HG03135 (cell line): Measurements from ENCODE around the gene HLF.
"Not testable (repeated sequence)": the region's sequence is repeated elsewhere in the genome, so short reads cannot be mapped to it uniquely, and the experiment has no call there.

Source experiments
- ATAC-seq: cut with Tn5 transposase; IDR thresholded peaks from one replicate; pipeline ENCODE4 v1.9.1; 2021; ENCODE audit warnings: mild to moderate bottlenecking, moderate library complexity; ENCODE audit not compliant: unreplicated experiment

Gene HLF

DNA sequence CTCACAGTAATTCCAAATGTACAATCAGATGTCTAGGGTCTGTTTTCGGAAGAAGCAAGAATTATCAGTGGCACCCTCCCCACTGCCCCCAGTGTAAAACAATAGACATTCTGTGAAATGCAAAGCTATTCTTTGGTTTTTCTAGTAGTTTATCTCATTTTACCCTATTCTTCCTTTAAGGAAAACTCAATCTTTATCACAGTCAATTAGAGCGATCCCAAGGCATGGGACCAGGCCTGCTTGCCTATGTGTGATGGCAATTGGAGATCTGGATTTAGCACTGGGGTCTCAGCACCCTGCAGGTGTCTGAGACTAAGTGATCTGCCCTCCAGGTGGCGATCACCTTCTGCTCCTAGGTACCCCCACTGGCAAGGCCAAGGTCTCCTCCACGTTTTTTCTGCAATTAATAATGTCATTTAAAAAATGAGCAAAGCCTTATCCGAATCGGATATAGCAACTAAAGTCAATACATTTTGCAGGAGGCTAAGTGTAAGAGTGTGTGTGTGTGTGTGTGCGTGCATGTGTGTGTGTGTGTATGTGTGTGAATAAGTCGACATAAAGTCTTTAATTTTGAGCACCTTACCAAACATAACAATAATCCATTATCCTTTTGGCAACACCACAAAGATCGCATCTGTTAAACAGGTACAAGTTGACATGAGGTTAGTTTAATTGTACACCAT lies 59.7 kb downstream of the HLF start:
- ATAC-seq, result no peak

DNA sequence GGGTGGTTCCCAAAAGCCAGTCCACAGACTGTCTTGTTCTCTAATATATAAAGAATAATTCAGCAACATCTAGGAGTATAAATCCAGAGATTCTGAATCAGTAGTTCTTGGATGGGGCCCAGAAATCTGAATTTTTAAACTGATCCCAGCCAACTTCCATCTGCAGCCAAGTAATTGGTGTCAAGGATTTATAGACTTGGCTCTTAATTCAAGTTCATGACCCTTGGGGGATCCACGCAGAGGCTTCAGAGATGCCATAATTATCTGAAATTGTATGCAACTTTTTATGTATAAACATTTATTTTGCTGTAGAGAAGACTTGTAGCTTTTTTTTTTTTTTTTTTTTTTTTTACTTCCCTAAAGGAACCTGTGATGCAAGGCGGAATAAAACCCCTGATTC lies 60.6 kb downstream of the HLF start:
- no peak for ATAC-seq

DNA sequence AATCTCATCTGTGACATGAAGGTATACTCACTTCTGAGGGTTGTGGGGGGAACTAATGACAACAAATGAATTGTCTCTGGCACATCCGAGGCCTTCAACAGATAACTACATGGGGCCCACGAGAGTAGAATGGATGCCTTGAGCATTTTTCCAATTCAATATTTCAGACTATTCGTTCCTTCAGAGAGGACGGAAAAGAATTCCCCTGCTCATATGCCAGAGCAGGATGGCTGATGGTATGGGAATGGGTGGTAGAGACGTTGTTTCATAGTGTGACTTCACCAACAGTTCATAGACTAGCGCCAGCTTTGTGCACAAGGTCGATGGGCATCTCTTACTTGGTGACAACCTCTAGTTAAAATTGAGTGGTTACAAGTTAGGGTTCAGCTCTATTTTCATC lies 61.3 kb downstream of the HLF start:
- ATAC-seq, result no peak

DNA sequence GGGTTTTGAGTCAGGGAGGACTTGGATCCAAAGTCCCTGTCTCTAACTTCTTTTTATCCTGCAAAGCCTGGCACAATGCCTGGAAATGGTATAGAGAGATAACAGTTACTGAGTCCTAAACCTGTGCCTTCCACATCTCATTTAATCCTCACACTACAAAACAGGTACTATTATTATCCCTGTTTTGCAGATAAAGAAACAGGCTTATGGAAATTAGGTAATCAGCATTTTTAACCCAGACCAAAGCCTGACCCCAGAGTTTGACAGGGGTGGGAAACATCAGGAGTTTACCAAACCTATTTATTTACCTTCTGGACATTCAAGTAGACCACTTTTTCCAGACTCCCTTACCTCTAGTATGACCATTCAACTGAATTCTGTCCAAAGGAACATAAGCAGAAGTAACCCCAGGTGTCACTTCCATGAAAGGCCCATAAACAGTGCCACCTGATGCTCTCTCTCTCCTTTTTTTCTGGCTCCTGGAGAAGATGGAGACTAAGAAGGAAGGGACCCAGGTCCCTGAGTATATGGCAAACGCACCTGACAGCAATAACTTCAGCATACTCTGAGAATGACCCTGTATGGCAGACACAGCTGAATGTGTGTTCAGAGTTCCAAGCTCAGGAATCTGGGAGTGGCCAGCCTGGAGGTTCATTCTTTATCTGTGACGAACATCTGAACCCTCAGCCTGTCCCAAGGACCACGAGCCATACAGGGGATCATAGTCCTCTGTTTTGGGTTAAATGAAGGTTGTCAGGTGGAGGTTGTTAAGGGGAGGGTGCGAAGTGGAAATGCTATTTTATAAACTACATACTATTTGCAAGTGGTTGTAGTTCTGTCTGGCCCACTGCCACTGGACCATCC lies 62.7 kb downstream of the HLF start:
- ATAC-seq, result no peak

DNA sequence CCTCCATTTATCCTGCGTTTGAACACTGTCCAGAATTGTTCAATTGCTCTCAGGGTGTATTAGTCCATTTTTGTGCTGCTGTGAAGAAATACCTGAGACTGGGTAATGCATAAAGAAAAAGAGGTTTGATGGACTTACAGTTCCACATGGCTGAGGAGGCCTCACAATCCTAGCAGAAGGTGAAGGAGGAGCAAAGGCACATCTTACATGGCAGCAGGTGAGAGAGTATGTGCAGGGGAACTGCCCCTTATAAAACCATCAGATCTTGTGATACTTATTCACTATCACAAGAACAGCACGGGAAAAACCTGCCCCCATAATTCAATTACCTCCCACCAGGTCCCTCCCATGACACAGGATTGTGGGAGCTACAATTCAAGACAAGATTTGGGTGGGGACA lies 63.8 kb downstream of the HLF start:
- not testable (repeated sequence) for ATAC-seq

DNA sequence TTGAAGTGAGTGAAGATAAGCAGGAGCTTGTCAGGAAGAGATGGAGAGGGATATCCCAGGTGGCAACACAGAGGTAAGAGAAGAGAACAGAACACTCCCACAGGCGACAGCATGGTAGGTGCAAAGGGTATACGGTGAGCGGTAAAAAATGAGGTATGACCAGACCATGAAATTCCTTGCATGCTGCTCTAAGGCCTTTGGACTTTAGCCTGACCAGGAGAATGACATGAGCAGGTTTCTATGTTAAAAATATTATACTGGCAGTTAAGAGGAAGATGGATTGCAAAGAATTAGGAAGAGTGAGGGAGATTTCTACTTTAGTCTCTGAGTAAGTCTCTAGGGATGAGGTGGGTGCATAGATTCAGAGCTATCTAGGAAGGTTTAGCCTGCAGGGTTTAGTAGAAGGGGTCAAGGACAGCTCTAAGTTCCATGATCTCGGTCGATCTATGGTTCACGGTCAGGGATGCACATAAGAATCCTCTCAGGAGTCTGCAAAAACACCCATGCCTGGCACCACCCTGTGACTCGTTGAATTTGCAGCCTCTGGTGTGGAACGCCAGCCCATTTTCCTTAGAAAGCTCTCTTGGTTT lies 65.7 kb downstream of the HLF start:
- ATAC-seq, result no peak

DNA sequence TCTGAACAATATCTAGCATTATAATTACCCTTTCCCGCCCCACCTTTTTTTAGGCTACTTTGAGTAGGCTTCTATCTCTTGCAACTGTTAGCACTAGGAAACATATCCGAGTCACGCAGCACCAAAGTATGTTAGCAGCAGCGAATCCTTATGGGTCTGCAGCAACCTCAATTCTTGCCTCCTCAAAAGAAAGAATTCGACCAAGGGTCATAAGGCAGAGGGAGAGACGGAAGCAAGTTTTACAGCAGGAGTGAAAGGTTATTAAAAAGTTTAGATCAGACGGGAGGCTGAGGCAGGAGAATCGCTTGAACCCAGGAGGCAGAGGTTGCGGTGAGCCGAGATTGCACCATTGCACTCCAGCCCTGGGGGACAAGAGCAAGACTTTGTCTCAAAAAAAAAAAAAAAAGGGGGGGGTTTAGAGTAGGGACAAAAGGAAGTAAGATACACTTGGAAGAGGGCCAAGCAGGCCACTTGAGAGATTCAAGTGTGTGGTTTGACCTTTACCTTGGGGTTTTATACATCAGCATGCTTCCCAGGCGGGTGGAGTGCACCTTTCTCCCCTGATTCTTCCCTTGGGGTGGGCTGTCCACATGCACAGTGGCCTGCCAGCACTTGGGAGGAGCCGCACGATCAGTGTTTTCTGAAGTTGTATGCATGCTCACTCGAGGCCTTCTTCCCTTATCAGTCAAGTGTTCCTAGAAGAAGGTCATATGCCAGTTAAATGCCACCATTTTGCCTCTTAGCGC lies 67.7 kb downstream of the HLF start:
- ATAC-seq, result no peak

DNA sequence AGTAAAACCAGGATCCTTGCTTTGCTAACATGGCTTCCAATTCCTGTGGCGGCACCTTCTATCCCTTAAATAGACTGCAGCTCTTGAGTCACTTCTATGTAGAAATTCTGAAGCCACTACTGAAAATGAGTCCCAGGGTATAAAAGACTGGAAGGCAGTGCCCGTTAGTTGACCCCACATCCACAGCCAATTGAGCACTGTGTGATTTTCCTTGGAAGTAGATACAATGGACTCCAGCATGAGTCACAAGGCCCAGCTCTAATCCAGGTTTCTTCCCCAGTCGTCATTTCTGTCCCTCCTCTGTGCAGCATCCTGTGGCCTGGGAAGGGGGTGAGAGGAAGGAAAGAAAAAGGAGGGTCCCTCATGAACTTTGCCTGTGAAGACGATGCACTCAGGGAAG lies 69.5 kb downstream of the HLF start:
- ATAC-seq, result no peak

DNA sequence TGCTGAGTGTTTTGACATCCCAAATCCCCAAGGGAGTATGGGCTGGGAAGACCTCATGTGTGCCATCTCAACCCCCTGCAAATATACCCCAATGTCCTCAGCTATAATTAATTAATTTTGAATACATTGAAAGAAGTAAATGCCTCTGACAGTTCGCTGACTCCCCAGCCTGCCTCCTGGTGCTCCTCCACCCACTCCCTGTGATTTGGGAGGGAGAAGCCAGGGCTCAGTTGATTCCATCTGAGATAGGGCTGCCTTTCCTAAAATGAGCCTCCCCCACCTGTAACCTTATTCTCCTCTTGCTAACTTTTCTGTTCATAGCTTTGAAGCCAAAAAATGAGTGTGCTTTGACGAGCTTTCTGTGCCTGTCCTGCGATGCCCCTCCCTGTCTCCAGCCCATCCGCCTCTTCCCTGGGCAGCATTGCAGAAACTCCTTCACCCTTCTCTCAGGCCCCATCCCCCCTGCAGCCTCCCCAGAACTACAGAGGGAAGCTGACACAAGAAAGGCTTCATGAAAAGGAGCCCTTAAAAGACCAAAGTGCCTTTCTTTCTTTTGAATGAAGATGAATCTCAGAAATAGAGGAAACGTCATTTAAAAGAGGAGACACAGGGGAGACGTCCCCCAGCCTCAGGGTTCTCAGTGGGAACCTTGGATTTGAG lies 70.3 kb downstream of the HLF start:
- ATAC-seq, result no peak

DNA sequence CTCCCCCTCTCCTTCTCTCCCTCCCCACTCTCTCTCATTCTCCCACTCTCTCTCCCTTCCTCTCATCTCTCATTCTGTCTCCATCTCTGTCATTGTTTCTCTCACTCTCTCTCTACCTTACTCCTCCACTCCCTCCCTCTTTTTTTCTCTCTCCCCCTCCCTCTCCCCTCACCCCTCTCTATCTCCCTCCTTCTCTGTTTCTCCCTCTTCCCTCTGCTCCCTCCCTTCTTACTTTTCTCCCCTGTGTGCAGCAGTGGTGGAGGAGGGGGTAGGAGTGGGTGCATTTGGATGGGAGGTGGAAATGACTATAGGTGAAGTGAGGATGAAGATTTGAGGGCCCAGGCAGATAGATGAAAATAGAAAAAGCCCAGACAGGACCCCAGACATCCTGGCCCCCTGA lies 70.9 kb downstream of the HLF start:
- ATAC-seq, result no peak

DNA sequence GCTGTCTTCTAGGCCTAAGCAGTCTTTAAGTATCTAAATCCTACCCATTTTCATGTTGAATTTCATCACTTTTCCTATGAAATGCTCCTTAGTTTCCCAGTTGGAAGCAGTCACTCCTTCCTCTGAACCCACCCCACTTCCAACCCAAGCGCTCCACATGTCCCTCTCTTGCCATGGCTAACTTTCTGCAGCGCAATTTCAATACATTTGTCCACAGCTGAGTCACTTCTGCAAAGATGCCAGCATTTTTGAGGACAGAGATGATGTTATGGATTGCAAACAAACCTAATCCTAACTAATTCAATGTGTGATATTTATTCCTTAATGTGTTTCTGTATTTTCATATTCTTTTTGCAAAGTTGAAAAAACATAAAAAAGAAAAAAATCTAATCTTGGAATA lies 71.7 kb downstream of the HLF start:
- no peak for ATAC-seq

DNA sequence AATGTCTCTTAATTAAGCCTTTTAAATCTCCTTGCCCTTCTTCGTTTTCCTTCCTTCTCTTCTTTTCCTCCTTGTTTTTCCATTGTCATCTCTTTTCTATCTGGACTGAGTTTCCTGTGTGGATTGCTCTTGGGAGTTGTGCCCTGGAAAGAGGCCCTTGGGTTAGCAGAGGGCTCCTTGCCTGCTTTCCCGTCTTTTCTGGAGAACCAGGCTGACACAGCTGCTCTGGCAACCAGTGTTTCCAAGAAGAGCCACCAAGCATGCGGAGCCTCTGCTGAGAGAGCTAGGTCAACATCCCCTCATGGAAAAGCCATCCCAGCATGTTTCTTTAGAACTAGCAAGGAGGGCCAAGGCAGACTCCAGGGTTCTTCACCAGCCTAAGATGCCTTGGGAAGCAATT lies 75.4 kb downstream of the HLF start:
- no peak for ATAC-seq

DNA sequence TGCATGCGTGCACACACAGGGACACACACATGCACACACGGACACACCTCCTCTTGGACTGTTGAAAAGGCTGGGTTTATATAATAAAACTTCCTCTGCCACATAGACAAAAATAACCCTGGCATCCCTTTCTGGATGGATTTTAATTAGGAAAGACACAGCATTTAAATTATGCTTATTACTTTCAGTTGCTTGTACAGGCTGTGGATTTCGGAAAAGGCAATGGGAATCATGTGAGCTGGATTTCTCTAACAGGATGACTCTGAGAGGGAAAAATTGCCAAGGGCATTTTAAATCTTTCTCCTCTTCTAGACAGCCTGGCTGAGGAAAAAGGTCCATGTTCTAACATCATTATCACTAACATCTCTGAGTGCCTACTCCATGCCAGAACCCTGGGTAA lies 75.9 kb downstream of the HLF start:
- ATAC-seq, result no peak

DNA sequence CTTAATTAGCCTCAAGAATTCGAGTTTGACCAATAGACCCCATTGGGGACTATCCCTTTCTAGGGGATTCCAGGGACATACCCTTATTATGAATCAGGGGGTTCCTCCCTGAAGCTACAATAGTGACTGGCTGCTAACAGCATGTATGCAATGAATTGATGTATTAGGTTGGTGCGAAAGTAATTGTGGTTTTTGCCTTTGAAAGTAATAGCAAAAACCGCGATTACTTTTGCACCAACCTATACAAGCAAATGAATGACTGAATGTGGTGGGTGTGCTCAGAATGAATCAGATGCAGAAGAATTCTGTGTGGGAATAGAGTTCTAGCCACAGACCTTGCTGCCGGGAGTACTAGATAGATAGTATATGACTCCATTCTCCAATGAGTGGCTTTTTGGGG lies 76.7 kb downstream of the HLF start:
- no peak for ATAC-seq

DNA sequence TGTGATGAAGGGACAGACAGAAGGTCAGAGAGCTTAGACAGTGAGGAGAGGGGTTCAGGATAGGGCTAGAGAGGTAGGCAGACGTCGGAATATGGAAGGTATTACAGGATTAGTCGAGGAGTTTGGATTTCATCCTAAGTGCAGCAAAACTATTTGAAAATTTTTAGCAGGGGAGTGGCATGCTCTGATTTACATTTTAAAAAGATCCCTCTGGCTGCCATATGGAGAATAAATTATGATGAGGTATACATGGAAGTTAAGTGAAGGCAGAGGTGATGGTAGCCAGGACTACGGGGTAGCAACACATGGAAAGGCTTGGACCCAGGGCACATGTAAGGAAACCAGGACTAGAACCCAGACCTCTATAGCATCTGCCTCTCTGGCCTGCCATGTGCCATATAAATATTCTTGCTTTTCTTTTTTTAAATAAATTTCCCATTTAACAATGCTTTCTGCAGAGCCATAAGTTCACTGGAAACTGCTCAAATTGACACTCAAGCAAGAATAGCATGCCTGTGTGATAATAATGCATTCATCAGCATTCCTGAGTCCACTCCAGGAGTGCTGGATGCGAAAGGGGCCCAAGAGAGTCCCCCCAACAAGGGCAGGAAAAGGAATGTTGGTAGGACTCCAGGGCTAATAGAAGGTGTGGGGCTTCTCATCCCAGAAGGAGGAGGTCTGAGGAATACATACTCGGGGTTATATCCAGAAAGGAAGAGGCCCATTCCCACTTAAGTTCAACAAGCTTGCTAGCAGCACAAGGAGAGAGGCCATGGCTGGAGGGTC lies 78.2 kb downstream of the HLF start:
- no peak for ATAC-seq

DNA sequence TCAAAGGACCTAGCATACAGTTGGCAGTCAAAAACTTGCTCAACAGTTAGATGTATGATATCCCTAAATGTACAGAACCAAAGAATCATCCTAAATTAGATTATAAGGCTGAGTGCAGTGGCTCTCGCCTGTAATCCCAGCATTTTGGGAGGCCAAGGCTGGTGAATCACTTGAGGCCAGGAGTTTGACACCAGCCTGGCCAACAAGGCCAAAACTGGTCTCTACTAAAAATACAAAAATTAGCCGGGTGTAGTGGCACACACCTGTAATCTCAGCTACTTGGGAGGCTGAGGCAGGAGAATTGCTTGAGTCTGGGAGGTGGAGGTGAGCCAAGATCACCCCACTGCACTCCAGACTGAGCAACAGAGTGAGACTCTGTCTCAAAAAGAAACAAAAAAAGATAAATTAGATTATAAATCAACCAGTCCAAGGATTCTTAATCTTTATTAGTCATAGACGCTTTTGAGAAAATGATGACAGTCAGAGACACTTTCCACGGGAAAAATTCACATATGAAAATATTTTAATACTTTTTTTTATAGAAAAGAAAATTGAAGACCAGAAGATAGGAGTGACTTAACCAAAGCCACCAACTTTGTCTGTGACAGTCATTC lies 79.2 kb downstream of the HLF start:
- ATAC-seq, result no peak

DNA sequence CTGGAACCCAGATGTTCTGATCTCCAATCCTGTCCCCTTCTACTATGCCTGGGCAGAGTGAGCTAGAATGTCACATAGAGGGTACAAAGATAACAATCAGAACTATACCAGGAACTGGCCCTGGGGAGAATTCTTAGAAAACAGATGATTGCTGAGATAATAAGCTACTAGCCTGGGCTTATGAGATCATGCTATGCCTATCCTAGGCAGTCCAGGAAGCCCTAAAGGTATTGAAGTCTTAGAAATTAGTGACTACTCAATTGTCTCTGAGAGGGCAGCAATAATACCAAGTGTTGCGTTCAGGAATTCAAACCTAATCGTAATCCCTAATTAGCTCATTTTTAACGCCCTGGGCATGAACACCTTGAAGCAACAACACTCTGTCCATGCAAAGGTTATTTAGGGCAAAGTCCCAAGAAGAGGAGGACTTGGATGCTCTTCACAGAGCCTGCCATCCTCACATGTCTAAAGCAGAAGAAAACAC lies 79.8 kb downstream of the HLF start:
- no peak for ATAC-seq

DNA sequence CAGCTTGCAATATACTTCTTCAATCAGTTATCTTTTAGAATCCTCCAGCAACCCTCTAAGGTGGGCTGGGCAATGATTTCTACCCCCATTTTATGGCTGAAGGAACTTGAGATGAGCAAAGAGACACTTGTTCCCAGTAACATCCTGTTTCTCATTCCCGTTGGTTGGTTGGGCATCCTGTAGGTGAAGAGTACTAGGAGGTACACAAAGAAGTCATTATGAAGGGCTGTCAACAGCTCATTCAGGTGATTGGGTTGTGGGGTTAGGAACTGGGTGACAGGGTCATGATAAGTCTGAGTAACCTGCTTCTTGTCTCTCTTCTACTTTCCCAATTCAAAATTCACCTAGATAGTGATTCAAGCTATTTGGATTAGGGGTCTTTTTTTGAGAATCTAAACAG lies 80.4 kb downstream of the HLF start:
- no peak for ATAC-seq

DNA sequence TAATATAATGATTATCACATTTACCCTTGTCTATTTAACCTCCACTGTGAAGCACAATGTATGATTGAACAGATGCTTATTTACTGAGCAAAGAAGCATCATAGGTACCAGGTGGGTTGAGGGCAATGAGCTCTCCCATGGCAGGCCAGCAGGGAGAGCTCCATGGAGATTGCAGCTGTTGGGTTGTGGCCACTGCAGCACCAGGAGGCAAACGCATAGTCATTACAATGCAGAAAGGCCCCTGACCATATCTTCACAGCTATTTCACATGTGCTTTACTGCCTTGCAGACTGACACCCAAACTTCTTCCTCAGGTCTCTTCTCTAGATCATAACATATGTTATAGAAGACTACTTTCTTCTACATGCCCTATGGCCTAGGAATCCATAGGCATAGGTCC lies 81.9 kb downstream of the HLF start:
- ATAC-seq, result no peak

DNA sequence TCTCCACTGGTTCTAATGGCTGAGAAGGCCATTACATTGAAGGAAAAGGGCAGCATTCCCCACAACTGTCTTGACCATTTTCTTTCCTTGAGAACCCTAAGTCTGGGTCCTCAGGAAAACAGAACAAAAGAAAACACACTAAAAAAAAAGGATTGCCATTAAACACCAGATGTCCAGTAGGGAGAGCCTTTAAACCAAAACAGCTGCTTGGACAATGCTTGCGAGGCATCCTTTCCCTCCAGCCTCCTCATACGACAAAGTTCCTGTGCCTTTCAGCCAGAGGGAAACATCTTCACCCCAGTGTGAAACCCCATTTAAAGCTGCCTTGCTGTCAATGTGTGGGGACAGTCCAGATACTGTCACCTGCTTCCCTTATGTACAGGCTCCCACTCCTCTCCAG lies 82.6 kb downstream of the HLF start:
- no peak for ATAC-seq
